Measurements from ENCODE around the gene WRAP73. TPM values are rescaled to one million over a fixed set of nuclear protein-coding genes. Genes with fewer than 3 reads are reported as not detected.

Gene WRAP73
- total RNA-seq, 1 experiment from 2014 or later = 41.2 TPM

DNA sequence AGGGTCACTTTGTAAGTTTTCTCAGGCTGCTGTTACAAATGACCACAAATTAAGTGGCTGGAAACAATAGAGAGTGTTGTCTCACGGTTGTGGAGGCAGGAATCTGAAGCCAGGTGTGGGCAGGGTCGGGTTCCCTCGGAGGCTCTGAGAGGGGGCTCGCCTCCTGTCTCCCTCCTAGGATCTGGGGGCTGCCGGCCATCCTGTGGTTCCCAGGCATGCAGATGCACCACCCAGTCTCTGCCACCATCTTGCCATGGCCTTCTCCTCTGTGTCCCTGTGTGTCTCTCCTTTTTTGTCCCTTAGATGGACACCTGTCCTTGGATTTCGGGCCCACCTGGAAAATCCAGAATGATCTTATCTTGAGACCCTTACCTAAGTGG, 7.2 kb upstream of the WRAP73 start:
- peaks cover 18% of the 10 kb centered on the region for H3K4me1 ChIP-seq (ENCODE audit: insufficient read depth, low read length, poor library complexity, severe bottlenecking)
- peak overlapping the region; percentile 64 for H3K27ac ChIP-seq (ENCODE audit: low read depth, low read length, poor library complexity, severe bottlenecking)
- TF ChIP-seq, protein P1, sequence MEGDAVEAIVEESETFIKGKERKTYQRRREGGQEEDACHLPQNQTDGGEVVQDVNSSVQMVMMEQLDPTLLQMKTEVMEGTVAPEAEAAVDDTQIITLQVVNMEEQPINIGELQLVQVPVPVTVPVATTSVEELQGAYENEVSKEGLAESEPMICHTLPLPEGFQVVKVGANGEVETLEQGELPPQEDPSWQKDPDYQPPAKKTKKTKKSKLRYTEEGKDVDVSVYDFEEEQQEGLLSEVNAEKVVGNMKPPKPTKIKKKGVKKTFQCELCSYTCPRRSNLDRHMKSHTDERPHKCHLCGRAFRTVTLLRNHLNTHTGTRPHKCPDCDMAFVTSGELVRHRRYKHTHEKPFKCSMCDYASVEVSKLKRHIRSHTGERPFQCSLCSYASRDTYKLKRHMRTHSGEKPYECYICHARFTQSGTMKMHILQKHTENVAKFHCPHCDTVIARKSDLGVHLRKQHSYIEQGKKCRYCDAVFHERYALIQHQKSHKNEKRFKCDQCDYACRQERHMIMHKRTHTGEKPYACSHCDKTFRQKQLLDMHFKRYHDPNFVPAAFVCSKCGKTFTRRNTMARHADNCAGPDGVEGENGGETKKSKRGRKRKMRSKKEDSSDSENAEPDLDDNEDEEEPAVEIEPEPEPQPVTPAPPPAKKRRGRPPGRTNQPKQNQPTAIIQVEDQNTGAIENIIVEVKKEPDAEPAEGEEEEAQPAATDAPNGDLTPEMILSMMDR (conservative IDR thresholded peaks at IDR 0.05; ENCODE audit: low read depth, low read length) = no peak
- no peak for TF ChIP-seq EZH2 (IDR thresholded peaks at IDR 0.05; ENCODE audit: borderline replicate concordance, low read depth, low read length, poor library complexity, severe bottlenecking)
- intact Hi-C loops (cut with micrococcal nuclease; ENCODE audit: unreplicated experiment) = no loop called here
- H3K36me3 ChIP-seq (ENCODE audit: insufficient read depth, low read length, poor library complexity, severe bottlenecking) = no peaks in the 10 kb centered on the region
- H3K27me3 ChIP-seq (replicated peaks; ENCODE audit: insufficient read depth, low read depth, low read length, poor library complexity) = peaks cover 2% of the 10 kb centered on the region
- no peak for DNase-seq (ENCODE audit: low spot score)
- H3K9me3 ChIP-seq (ENCODE audit: low read depth, low read length, poor library complexity, severe bottlenecking) = no peaks in the 10 kb centered on the region
- no TSS peak for BruUV-seq (replicated peaks)
- ChIA-PET POLR2A (ENCODE audit: low non-redundant PET) (no interaction called here), CTCF (no interaction called here)
- no peak overlapping the region for H3K4me3 ChIP-seq (ENCODE audit: low read depth, low read length, poor library complexity, severe bottlenecking)

- intact Hi-C loops (cut with micrococcal nuclease; ENCODE audit: unreplicated experiment) = no loop called here
- Histone ChIP-seq H3K4me1 (ENCODE audit: insufficient read depth, low read length, poor library complexity, severe bottlenecking) (peaks cover 18% of the 10 kb centered on the region), H3K36me3 (ENCODE audit: insufficient read depth, low read length, poor library complexity, severe bottlenecking) (no peaks in the 10 kb centered on the region), H3K27me3 (replicated peaks; ENCODE audit: insufficient read depth, low read depth, low read length, poor library complexity) (peaks cover 2% of the 10 kb centered on the region), H3K27ac (ENCODE audit: low read depth, low read length, poor library complexity, severe bottlenecking) (no peak overlapping the region), H3K4me3 (ENCODE audit: low read depth, low read length, poor library complexity, severe bottlenecking) (no peak overlapping the region), H3K9me3 (ENCODE audit: low read depth, low read length, poor library complexity, severe bottlenecking) (no peaks in the 10 kb centered on the region)
- no TSS peak for BruUV-seq (replicated peaks)
- DNase-seq (ENCODE audit: low spot score) = no peak
- POLR2A ChIA-PET (ENCODE audit: low non-redundant PET) = no interaction called here
- CTCF ChIA-PET = no interaction called here
- no peak for TF ChIP-seq EZH2 (IDR thresholded peaks at IDR 0.05; ENCODE audit: borderline replicate concordance, low read depth, low read length, poor library complexity, severe bottlenecking)
- TF ChIP-seq, protein P1 (conservative IDR thresholded peaks at IDR 0.05; ENCODE audit: low read depth, low read length) = no peak
Observed at GRCh38 chr1:3656450-3657095, 6.7 kb upstream of the WRAP73 start.

DNA sequence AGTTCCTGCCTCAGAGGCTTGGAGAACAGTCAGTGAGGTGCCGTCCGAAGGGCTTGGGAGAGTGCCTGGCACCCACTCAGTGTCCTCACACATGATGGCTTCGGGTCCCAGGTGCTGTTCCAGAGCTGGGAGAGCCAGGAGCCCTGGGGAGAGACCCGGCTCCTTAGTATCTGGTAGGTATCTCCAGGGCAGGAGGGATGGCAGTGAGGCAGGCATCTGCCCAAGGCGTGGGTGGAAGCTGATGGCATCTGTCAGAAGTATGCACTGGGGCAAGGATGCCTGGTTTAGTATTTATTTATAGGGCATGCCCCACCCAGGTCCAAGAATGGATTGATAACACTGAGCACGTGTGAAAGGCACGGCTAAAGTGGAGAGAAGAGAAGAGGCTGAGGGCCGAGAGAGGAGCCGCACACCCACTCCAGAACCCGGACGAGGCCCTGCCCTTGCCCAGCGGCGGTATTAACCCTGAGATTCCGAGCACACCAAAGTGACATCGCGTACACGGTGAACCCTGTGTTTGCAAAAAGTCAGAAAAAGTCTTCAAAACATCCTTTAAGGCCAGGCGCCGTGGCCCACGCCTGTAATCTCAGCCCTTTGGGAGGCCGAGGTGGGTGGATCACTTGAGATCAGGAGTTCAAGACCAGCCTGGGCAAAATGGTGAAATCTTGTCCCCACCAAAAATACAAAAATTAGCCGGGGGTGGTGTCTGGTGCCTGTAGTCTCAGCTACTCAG, 4.8 kb upstream of the WRAP73 start:
- Histone ChIP-seq H3K9me3 (ENCODE audit: low read depth, low read length, poor library complexity, severe bottlenecking) (no peaks in the 10 kb centered on the region), H3K4me3 (ENCODE audit: low read depth, low read length, poor library complexity, severe bottlenecking) (no peak overlapping the region), H3K4me1 (ENCODE audit: insufficient read depth, low read length, poor library complexity, severe bottlenecking) (peaks cover 24% of the 10 kb centered on the region), H3K27me3 (replicated peaks; ENCODE audit: insufficient read depth, low read depth, low read length, poor library complexity) (peaks cover 10% of the 10 kb centered on the region), H3K36me3 (ENCODE audit: insufficient read depth, low read length, poor library complexity, severe bottlenecking) (no peaks in the 10 kb centered on the region), H3K27ac (ENCODE audit: low read depth, low read length, poor library complexity, severe bottlenecking) (no peak overlapping the region)
- BruUV-seq (replicated peaks) = no TSS peak
- intact Hi-C loops (cut with micrococcal nuclease; ENCODE audit: unreplicated experiment) = no loop called here
- no peak for DNase-seq (ENCODE audit: low spot score)
- ChIA-PET CTCF (no interaction called here), POLR2A (ENCODE audit: low non-redundant PET) (no interaction called here)
- TF ChIP-seq, protein P1 (conservative IDR thresholded peaks at IDR 0.05; ENCODE audit: low read depth, low read length) = no peak
- TF ChIP-seq EZH2 (IDR thresholded peaks at IDR 0.05; ENCODE audit: borderline replicate concordance, low read depth, low read length, poor library complexity, severe bottlenecking) = no peak
